ENCODE data around the gene SIRT3. TPM values are rescaled to one million over a fixed set of nuclear protein-coding genes. Genes with fewer than 3 reads are reported as not detected.

Gene SIRT3
- total and polyA plus RNA-seq, 4 donors: 9.9 to 17.1 (median 14.6) TPM

DNA sequence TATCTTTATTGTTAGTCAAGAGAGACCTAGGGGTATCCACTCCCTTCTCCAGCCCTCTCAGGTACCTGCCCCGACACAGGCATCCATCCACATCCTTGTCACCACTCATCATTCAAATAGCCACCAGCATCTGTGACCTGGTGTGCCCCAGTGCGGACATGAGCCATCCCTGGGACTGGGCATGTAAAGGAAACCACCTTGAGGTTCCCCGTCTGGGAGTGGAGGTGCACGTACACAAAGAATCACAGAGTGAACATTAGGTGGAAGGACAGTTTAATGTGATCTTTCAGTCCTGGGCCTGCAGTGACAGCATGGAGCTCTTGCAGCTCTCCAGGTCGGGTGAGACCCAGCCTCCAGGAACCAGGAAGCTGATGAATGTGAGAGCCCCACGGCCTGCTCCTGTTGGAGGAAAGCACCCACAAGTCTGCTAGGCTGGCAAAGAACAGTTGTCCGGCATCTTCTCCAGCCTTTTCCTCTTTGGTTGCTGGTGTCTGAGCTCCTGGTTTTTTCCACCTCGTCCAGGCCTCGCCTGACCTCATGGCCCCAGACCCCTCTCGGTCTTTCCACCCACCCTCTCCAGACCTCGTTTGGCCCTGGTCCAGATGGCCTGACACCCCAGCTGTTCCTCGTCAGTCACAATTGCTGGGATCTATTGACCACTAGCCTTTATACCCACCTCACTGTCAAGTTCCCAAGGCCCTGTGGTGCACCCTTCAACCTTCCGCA, 17.2 kb upstream of the SIRT3 start:
- Histone ChIP-seq H3K9me3 (ENCODE audit: control insufficient read depth in 4 of 4, low read length in 3 of 4) (no peaks in the 10 kb centered on the region), H3K36me3 (ENCODE audit: control insufficient read depth in 4 of 4, insufficient read depth in 3 of 4, low read depth in 1 of 4, low read length in 3 of 4) (peaks cover 6 to 48% (median 24%) of the 10 kb centered on the region in 4 donors), H3K4me1 (ENCODE audit: control insufficient read depth in 4 of 4, insufficient read depth in 4 of 4, low read length in 3 of 4) (no peaks in the 10 kb centered on the region), H3K27me3 (ENCODE audit: control insufficient read depth in 4 of 4, insufficient read depth in 4 of 4, low read length in 3 of 4) (no peaks in the 10 kb centered on the region), H3K27ac (ENCODE audit: low read depth in 1 of 2, low read length in 2 of 2) (no peak overlapping the region), H3K4me3 (ENCODE audit: low read depth in 1 of 3, low read length in 3 of 3) (no peak overlapping the region), H3K9ac (ENCODE audit: low read depth in 1 of 2, low read length in 2 of 2) (no peak overlapping the region)
- TF ChIP-seq YY1 (IDR thresholded peaks at IDR 0.05) (no peak), FOXA2 (IDR thresholded peaks at IDR 0.05) (no peak), CTCF (IDR thresholded peaks at IDR 0.05; ENCODE audit: low read depth, low read length, missing input control) (no peak), TAF1 (conservative IDR thresholded peaks at IDR 0.05) (no peak), HNF4G (IDR thresholded peaks at IDR 0.05) (no peak)
- TF ChIP-seq, protein P1, sequence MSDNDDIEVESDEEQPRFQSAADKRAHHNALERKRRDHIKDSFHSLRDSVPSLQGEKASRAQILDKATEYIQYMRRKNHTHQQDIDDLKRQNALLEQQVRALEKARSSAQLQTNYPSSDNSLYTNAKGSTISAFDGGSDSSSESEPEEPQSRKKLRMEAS (IDR thresholded peaks at IDR 0.05): no peak
- TF ChIP-seq, protein P2, sequence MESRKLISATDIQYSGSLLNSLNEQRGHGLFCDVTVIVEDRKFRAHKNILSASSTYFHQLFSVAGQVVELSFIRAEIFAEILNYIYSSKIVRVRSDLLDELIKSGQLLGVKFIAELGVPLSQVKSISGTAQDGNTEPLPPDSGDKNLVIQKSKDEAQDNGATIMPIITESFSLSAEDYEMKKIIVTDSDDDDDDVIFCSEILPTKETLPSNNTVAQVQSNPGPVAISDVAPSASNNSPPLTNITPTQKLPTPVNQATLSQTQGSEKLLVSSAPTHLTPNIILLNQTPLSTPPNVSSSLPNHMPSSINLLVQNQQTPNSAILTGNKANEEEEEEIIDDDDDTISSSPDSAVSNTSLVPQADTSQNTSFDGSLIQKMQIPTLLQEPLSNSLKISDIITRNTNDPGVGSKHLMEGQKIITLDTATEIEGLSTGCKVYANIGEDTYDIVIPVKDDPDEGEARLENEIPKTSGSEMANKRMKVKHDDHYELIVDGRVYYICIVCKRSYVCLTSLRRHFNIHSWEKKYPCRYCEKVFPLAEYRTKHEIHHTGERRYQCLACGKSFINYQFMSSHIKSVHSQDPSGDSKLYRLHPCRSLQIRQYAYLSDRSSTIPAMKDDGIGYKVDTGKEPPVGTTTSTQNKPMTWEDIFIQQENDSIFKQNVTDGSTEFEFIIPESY (IDR thresholded peaks at IDR 0.05): no peak
- DNase-seq (ENCODE audit: low spot score): no peak
- 84% methylated on average over 13 of the region's 13 CpGs for WGBS

GRCh38 chr11:252666-253065, 16.5 kb upstream of the SIRT3 start:
- H3K4me1 ChIP-seq (ENCODE audit: control insufficient read depth in 4 of 4, insufficient read depth in 4 of 4, low read length in 3 of 4): no peaks in the 10 kb centered on the region
- H3K36me3 ChIP-seq (ENCODE audit: control insufficient read depth in 4 of 4, insufficient read depth in 3 of 4, low read depth in 1 of 4, low read length in 3 of 4): peaks cover 10 to 54% (median 27%) of the 10 kb centered on the region in 4 donors
- no peak overlapping the region for H3K9ac ChIP-seq (ENCODE audit: low read depth in 1 of 2, low read length in 2 of 2)
- no peaks in the 10 kb centered on the region for H3K9me3 ChIP-seq (ENCODE audit: control insufficient read depth in 4 of 4, low read length in 3 of 4)
- no peak for DNase-seq (ENCODE audit: low spot score)
- TF ChIP-seq FOXA2 (IDR thresholded peaks at IDR 0.05) (no peak), CTCF (IDR thresholded peaks at IDR 0.05; ENCODE audit: low read depth, low read length, missing input control) (no peak), SP1 (IDR thresholded peaks at IDR 0.05) (no peak), YY1 (IDR thresholded peaks at IDR 0.05) (no peak), RXRA (IDR thresholded peaks at IDR 0.05) (no peak), GABPA (IDR thresholded peaks at IDR 0.05 in 1 of 2, conservative IDR thresholded peaks at IDR 0.05 in 1 of 2) (no peak), TAF1 (conservative IDR thresholded peaks at IDR 0.05) (no peak), JUND (IDR thresholded peaks at IDR 0.05) (no peak), NR2F2 (IDR thresholded peaks at IDR 0.05) (no peak), HNF4G (IDR thresholded peaks at IDR 0.05) (no peak), HNF4A (conservative IDR thresholded peaks at IDR 0.05) (no peak), EGR1 (IDR thresholded peaks at IDR 0.05; ENCODE audit: low read depth in 2 of 2) (no peak)
- TF ChIP-seq, protein P1 (IDR thresholded peaks at IDR 0.05): no peak
- TF ChIP-seq, protein P3, sequence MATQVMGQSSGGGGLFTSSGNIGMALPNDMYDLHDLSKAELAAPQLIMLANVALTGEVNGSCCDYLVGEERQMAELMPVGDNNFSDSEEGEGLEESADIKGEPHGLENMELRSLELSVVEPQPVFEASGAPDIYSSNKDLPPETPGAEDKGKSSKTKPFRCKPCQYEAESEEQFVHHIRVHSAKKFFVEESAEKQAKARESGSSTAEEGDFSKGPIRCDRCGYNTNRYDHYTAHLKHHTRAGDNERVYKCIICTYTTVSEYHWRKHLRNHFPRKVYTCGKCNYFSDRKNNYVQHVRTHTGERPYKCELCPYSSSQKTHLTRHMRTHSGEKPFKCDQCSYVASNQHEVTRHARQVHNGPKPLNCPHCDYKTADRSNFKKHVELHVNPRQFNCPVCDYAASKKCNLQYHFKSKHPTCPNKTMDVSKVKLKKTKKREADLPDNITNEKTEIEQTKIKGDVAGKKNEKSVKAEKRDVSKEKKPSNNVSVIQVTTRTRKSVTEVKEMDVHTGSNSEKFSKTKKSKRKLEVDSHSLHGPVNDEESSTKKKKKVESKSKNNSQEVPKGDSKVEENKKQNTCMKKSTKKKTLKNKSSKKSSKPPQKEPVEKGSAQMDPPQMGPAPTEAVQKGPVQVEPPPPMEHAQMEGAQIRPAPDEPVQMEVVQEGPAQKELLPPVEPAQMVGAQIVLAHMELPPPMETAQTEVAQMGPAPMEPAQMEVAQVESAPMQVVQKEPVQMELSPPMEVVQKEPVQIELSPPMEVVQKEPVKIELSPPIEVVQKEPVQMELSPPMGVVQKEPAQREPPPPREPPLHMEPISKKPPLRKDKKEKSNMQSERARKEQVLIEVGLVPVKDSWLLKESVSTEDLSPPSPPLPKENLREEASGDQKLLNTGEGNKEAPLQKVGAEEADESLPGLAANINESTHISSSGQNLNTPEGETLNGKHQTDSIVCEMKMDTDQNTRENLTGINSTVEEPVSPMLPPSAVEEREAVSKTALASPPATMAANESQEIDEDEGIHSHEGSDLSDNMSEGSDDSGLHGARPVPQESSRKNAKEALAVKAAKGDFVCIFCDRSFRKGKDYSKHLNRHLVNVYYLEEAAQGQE (IDR thresholded peaks at IDR 0.05): no peak
- no peak overlapping the region for H3K27ac ChIP-seq (ENCODE audit: low read depth in 1 of 2, low read length in 2 of 2)
- WGBS: 92% methylated on average over 8 of the region's 8 CpGs
- H3K4me3 ChIP-seq (ENCODE audit: low read depth in 1 of 3, low read length in 3 of 3): no peak overlapping the region
- no peaks in the 10 kb centered on the region for H3K27me3 ChIP-seq (ENCODE audit: control insufficient read depth in 4 of 4, insufficient read depth in 4 of 4, low read length in 3 of 4)
